Measurements from ENCODE around the gene SIRPG. TPM values are rescaled to one million over a fixed set of nuclear protein-coding genes. Genes with fewer than 3 reads are reported as not detected.
"Not testable (repeated sequence)": the region's sequence is repeated elsewhere in the genome, so short reads cannot be mapped to it uniquely, and the experiment has no call there.

Gene SIRPG
- total RNA-seq (10 to 100 TPM; 47.5 to 52.2 TPM), polyA plus RNA-seq (100 to 1,000 TPM; 165 to 246 (median 187) TPM), total RNA-seq (19.7 to 60.7 (median 29.3) reads per million in 6 experiments)

DNA sequence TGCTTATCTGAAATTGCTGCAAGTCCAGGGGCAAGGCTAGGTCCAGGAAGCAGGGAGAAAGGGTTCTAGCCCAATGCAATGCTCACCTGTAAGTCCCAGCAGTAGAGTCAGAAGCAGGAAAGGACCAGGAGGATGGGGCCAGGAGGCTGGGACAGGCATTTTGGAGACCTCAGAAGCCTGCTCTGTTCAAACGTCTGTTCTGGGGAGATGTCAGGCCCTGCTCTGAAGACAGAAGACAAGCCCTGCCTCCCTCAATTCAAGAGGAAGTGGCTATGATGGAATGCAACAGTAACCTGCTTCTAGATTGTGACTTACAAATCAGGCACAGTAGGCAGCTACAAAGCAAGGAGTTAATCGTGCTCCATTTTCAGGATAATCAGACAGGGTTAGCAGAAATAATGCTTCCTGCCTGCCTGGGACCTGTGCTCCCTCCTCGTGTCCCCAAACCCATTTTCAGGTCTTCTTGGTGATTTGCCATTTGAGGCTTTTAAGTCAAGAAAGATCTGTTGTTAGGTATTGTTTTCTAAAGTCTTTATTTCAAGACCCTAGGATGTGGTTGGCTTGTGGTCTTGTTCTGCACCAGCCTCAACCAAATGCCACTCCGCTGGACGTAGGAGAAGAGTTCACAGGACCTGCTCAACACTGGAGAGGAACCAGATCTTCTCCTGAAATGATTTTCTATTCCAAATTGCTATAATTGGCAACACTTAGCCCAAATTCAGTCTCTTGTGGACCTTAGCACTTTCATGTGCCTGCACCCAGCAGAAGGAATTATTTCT is at the start of gene SIRPG:
TSS of gene SIRPG (minus strand) at position 224 of the 779 bp plus-strand sequence. CDS start at position 159, 65 bp downstream.
- Mint-ChIP-seq H3K27me3 (no peaks in the 10 kb centered on the region), H3K4me3 (peak within 1 kb of the TSS; percentile 83 to 99 (median 90)), H3K9me3 (peaks cover 0 to 14% (median 5%) of the 10 kb centered on the region in 9 donors), H3K27ac (peak within 1 kb of the TSS; percentile 86 to 99 (median 93)), H3K4me1 (peaks cover 63 to 97% (median 92%) of the 10 kb centered on the region in 4 donors), H3K36me3 (peaks cover 12 to 29% (median 20%) of the 10 kb centered on the region in 3 donors)
- ATAC-seq, result peak; percentile 60 to 73
- peak in 5 of 10 donors; percentile 34 to 68 (median 51) for DNase-seq
- POLR2A ChIA-PET, result interaction anchor here (0.8 to 2.5 kb wide), 5 partner anchors 8 to 50 kb away, joined by 3 to 19 read pairs (median 4); no protein-coding TSS in a partner anchor

DNA sequence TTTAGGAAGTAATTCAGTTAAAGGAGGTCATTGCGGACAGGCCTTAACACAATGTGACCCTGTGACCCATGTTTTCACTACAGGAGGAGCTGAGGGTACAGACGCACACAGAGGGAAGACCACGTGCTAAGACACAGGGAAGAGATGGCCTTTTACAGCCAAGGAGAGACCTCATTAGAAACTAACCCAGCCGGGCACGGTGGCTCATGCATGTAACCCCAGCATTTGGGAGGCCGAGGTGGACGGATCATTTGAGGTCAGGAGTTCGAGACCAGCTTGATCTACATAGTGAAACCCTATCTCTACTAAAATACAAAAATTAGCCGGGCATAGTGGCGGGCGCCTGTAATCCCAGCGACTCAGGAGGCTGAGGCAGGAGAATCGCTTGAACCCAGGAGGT is 49.3 kb upstream of the SIRPG start:
- not testable (repeated sequence) for H3K27me3 Mint-ChIP-seq, ATAC-seq, DNase-seq
- Mint-ChIP-seq H3K4me1 (peaks cover 16 to 41% (median 27%) of the 10 kb centered on the region in 4 donors), H3K27ac (peak overlapping the region in 7 of 10 donors; percentile 7 to 93 (median 52)), H3K9me3 (peaks cover 2 to 16% (median 6%) of the 10 kb centered on the region in 9 donors), H3K36me3 (peaks cover 0 to 13% (median 6%) of the 10 kb centered on the region in 3 donors), H3K4me3 (peak overlapping the region in 1 of 10 donors; percentile 28)
- POLR2A ChIA-PET, result interaction anchor here (1.5 kb wide), 1 partner anchor 50 kb away, joined by 3 read pairs; no protein-coding TSS in a partner anchor

DNA sequence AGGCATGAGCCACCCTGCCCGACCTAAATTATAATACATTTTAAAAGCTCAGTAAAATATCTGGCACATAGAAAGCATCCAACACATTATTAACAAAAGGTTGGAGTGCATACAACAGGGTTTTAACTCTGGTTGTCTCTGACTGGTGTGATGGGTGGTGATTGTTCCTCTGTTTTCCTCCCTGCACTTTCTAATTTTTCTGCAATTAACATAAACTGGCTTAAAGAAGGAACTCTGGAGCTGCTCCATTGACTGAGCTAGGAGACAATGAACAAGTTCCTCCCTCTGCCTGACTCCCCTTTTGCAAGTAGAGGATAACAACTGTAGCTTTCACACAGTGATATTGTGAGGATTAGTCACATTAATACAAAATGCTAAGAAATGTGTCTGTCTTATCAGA is 48.5 kb upstream of the SIRPG start:
- no peak overlapping the region for H3K4me3 Mint-ChIP-seq
- ATAC-seq (no peak), DNase-seq (no peak)
- peaks cover 3 to 16% (median 6%) of the 10 kb centered on the region in 9 donors for H3K9me3 Mint-ChIP-seq
- no peaks in the 10 kb centered on the region for H3K27me3 Mint-ChIP-seq
- peaks cover 0 to 13% (median 6%) of the 10 kb centered on the region in 3 donors for H3K36me3 Mint-ChIP-seq
- POLR2A ChIA-PET, result interaction anchor here (0.9 kb wide), 1 partner anchor 9 kb away, joined by 3 read pairs; no protein-coding TSS in a partner anchor
- peaks cover 16 to 43% (median 28%) of the 10 kb centered on the region in 4 donors for H3K4me1 Mint-ChIP-seq
- peak overlapping the region in 2 of 10 donors; percentile 38 to 74 for H3K27ac Mint-ChIP-seq

DNA sequence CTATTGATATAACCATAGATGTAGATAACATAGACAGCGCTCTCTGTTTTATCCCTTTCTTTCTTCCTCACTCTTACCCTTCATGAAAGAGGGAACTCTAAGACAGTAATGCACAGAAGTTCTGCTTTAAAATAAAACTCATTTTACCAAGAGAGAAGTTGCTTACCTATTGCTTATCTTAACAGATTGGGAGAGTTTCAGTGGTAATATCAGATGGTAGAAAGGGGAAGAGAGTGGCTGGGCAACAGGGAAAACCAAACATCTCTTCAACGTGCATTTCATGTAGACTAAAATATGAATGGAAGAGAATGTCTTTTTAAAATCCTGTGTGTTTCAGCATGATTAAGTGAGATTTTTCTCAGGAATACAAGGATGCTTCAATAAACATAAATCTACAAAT is 45.3 kb upstream of the SIRPG start:
- POLR2A ChIA-PET, result no interaction called here
- Mint-ChIP-seq H3K36me3 (peaks cover 0 to 16% (median 13%) of the 10 kb centered on the region in 3 donors), H3K4me3 (no peak overlapping the region), H3K27me3 (no peaks in the 10 kb centered on the region), H3K4me1 (peaks cover 15 to 34% (median 18%) of the 10 kb centered on the region in 4 donors), H3K27ac (no peak overlapping the region), H3K9me3 (peaks cover 4 to 16% (median 7%) of the 10 kb centered on the region in 9 donors)
- no peak for DNase-seq
- no peak for ATAC-seq

DNA sequence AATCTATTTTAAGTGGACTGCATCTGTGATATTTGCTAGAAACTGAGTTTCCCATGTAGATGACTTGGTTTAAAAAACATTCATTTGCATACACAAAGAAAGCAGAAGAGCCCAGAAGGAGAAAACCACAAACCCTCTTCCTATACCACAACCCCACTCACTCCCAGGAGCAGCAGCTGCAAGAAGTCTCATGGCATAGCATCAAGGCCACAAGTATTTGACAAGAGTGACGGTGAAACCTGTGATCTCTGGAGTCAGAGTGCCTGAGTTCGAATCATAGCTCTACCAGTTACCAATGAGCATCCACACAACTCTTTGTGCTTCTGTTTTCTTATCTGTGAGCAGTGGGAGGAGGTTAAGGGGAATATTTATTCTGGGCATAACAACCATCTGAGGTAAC is 44.7 kb upstream of the SIRPG start:
- DNase-seq, result no peak
- Mint-ChIP-seq H3K27me3 (no peaks in the 10 kb centered on the region), H3K36me3 (peaks cover 0 to 16% (median 13%) of the 10 kb centered on the region in 3 donors), H3K9me3 (peaks cover 4 to 16% (median 7%) of the 10 kb centered on the region in 9 donors), H3K4me1 (peaks cover 13 to 32% (median 17%) of the 10 kb centered on the region in 4 donors), H3K4me3 (no peak overlapping the region), H3K27ac (no peak overlapping the region)
- no peak for ATAC-seq
- POLR2A ChIA-PET, result no interaction called here

DNA sequence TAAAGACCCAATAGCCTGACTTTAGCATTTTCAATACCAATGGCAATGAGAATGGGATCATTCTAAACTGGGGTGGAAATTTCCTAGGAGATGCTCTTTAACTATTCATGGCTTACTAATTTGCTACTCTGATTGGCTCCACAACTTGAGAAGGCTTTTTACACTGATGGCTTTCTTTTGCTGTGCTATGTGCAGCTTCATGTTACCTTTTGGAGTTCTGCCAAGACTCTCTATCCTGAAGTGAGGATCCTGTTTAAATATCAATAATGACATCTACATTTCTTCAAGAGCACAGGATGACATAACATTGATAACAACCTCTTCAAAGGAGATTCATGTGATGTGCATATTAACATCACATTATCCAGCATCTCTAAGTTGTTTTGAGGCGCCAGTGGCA is 43.4 kb upstream of the SIRPG start:
- Mint-ChIP-seq H3K9me3 (peaks cover 4 to 16% (median 7%) of the 10 kb centered on the region in 9 donors), H3K27me3 (no peaks in the 10 kb centered on the region), H3K4me3 (no peak overlapping the region), H3K27ac (peak overlapping the region in 2 of 10 donors; percentile 24 to 45), H3K4me1 (peaks cover 17 to 32% (median 25%) of the 10 kb centered on the region in 4 donors), H3K36me3 (peaks cover 0 to 16% (median 13%) of the 10 kb centered on the region in 3 donors)
- POLR2A ChIA-PET, result no interaction called here
- no peak for ATAC-seq
- DNase-seq, result no peak

DNA sequence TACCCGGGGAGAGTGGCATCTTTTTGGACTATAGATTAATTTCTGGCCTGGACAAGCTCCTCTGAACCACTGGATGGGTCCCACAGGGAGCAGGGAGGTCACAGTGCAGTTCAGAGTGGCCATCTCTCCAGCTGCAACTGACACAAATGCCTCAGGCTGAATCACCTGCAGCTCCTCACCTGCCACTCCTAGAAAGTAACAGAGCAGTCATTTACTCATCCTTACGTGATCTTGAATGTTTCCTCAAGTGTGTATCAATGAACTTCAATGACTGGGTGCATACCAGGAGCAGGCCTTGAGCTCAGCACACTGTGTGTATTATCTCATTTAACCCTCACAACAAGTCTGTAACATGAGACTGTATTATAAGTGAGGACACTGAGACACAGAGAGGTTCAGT is 40.0 kb upstream of the SIRPG start:
- H3K4me1 Mint-ChIP-seq, result peaks cover 23 to 51% (median 38%) of the 10 kb centered on the region in 4 donors
- DNase-seq, result no peak
- no peak for ATAC-seq
- peak overlapping the region in 3 of 10 donors; percentile 25 to 66 (median 52) for H3K27ac Mint-ChIP-seq
- peak overlapping the region in 2 of 10 donors; percentile 39 to 41 for H3K4me3 Mint-ChIP-seq
- peaks cover 0 to 5% (median 0%) of the 10 kb centered on the region in 9 donors for H3K9me3 Mint-ChIP-seq
- H3K27me3 Mint-ChIP-seq, result peaks cover 0 to 3% (median 0%) of the 10 kb centered on the region in 5 donors
- H3K36me3 Mint-ChIP-seq, result peaks cover 0 to 10% (median 0%) of the 10 kb centered on the region in 3 donors
- POLR2A ChIA-PET, result interaction anchor here (0.5 to 1.6 kb wide), 7 partner anchors 9 to 41 kb away, joined by 3 to 6 read pairs (median 4); no protein-coding TSS in a partner anchor

DNA sequence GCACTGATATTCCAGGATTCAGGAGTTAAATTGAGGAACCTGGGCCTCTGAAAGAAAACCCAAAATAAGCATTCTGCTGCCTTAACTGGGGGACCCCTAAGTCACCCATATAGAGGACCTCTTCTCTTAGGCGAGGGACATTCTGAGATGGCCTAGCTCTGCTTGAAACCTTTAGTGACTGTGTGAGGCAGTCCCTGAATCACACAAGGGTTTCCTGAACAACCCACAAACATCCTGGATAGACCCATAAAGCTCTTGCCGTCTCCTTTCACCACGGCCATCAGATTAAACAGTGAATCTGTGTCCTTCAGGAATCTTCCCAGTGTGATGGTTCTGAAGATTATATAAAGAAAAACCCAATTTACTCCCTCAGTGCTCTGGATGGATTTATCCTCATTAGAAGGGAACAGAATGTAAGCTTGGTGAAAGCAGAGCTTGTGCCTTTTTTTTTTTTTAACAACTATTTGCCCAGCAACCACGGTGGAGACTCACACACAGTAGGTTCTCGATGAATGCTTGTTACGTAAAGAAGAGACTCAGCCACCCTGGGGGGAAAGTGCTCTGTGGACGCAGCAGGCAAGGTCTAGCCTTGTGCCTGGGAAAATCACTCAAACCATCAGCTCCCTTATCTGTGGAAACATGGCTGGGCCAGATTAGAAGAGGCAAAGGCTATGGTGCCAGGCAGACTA is 39.1 kb upstream of the SIRPG start:
- POLR2A ChIA-PET, result interaction anchor here (0.5 to 1.6 kb wide), 9 partner anchors 9 to 37 kb away, joined by 3 to 6 read pairs (median 3); no protein-coding TSS in a partner anchor
- Mint-ChIP-seq H3K36me3 (peaks cover 0 to 15% (median 0%) of the 10 kb centered on the region in 3 donors), H3K27ac (peak overlapping the region in 8 of 10 donors; percentile 24 to 84 (median 56)), H3K27me3 (peaks cover 0 to 5% (median 0%) of the 10 kb centered on the region in 5 donors), H3K4me1 (peaks cover 25 to 51% (median 36%) of the 10 kb centered on the region in 4 donors), H3K4me3 (peak overlapping the region in 7 of 10 donors; percentile 44 to 80 (median 63)), H3K9me3 (peaks cover 0 to 7% (median under 1%) of the 10 kb centered on the region in 9 donors)
- ATAC-seq (peak; percentile 68 to 71), DNase-seq (peak in 1 of 10 donors; percentile 32)

DNA sequence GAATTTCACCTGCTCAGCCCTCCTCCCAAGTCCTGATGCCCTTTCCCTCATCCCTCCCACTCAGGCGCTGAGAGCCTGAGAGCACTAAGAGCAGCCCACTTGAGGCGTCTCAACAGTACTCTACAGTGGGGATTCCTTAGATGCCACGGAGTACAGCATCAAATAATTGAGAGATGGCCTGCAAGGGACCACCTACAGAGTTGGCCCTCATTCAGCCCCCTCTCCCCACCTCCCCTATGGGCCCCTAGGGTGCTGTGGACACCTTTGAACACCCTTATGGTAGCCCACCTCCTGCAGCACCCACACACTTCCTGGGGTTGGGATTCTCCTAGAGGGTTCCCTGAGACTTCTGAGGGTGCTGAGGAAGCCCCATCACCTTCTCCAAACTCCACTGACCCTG is 37.1 kb upstream of the SIRPG start:
- no peak overlapping the region for H3K4me3 Mint-ChIP-seq
- ATAC-seq (no peak), DNase-seq (no peak)
- H3K4me1 Mint-ChIP-seq, result peaks cover 23 to 52% (median 37%) of the 10 kb centered on the region in 4 donors
- peaks cover 0 to 18% (median 0%) of the 10 kb centered on the region in 3 donors for H3K36me3 Mint-ChIP-seq
- H3K27me3 Mint-ChIP-seq, result peaks cover 0 to 5% (median 0%) of the 10 kb centered on the region in 5 donors
- POLR2A ChIA-PET, result no interaction called here
- H3K9me3 Mint-ChIP-seq, result peaks cover 0 to 13% (median 2%) of the 10 kb centered on the region in 9 donors
- H3K27ac Mint-ChIP-seq, result peak overlapping the region in 2 of 10 donors; percentile 41 to 57

DNA sequence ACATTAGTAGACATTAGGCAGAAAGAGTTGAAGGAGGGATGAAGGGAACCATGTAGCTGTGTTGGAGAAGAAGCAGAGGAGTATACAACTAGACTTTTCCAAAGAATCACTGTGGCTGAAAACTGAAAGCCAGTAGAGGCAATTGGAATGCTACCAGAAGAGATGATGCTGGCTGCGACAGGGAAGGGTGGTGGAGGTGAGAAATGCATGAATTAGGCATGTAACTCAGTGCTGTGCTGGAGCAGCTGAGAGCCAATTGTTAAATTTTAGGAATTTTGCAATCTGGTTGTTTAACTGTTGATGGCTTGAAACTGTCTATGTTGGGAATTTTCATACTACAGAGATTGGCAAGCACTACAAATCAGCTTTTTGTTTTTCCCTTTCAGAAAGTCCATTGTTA is 35.8 kb upstream of the SIRPG start:
- ATAC-seq (no peak), DNase-seq (no peak)
- Mint-ChIP-seq H3K27ac (peak overlapping the region in 2 of 10 donors; percentile 29 to 67), H3K4me1 (peaks cover 26 to 60% (median 43%) of the 10 kb centered on the region in 4 donors), H3K4me3 (no peak overlapping the region), H3K27me3 (peaks cover 0 to 5% (median 0%) of the 10 kb centered on the region in 5 donors), H3K9me3 (peaks cover 0 to 13% (median 0%) of the 10 kb centered on the region in 9 donors), H3K36me3 (peaks cover 0 to 12% (median 0%) of the 10 kb centered on the region in 3 donors)
- POLR2A ChIA-PET, result interaction anchor here (1.0 to 1.5 kb wide), 2 partner anchors 15 to 17 kb away, joined by 3 read pairs; no protein-coding TSS in a partner anchor

DNA sequence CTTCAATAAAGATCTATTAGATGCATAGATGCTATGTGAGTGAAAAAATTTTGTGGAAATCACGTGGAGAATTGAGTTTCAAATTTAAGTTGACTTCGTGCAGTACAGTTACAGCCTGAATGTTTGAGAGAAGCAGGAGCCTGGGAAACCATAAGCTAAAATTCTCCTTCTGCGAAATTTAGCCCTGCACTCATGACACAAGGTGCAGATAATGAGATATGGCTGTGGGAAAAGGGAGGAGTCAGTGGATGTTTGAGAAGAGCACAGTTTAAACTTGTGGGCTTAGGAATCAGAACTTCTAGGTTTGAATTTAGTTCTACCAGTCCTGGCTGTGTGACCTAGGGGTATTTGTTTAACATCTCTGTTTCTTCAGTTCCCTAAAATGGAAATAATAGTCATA is 32.1 kb upstream of the SIRPG start:
- H3K36me3 Mint-ChIP-seq, result peaks cover 0 to 12% (median 0%) of the 10 kb centered on the region in 3 donors
- peaks cover 0 to 5% (median 0%) of the 10 kb centered on the region in 5 donors for H3K27me3 Mint-ChIP-seq
- peaks cover 26 to 64% (median 40%) of the 10 kb centered on the region in 4 donors for H3K4me1 Mint-ChIP-seq
- H3K27ac Mint-ChIP-seq, result peak overlapping the region in 3 of 10 donors; percentile 39 to 71 (median 43)
- POLR2A ChIA-PET, result no interaction called here
- H3K4me3 Mint-ChIP-seq, result no peak overlapping the region
- no peak for ATAC-seq
- no peak for DNase-seq
- H3K9me3 Mint-ChIP-seq, result peaks cover 0 to 13% (median 0%) of the 10 kb centered on the region in 9 donors
